NK-92 treated with Interleukin-12 subunit alpha and Interleukin-12 subunit beta, amount 100 ng/mL, for 24 hours (cell line): ENCODE measurements around the gene PRR7.

Experiments
- DNase-seq: peaks from one replicate; lab custom pipeline; 2025; lab: John Stamatoyannopoulos, UW

Gene PRR7

GRCh38 chr5:177423671-177424070 lies 22.9 kb upstream of the PRR7 start:
- DNase-seq: no peak

GRCh38 chr5:177425196-177425800 lies 21.3 kb upstream of the PRR7 start:
- DNase-seq: no peak

DNA sequence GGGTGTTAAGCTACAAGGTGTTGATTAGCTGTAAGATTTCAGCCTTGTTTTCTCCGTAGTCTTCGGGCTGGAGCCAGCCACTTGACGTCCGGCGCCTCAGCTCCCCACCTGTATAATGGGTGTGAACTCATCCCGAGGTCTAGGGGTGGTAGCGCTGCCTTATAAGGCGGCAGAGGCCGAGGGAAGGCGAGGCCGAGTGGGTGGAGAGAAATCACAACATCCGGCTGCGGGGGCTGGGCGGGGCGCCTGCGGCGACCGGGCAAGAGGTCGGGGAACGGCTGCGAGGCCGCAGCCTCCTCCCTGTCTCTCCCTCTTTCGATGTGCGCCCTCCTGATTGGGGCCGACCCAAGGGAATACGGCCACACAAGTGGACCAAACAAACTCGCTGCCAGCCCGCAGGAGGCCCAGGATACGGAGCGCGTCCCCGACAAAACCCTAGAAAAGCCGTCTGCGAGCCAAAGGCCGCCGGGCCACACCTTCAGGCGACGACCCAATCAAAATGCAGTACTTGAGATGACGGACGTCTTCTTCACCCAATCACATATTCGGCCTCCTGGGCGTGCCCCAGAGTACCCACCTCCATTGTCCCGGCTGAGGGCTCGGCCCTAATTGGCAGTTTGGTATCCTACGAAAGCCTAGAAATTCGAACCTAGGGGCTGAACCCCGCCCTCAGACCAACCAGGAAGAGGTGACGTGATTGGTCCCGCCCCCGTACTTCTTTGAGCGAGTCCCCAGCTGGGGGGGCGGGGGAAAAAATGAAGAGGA lies 20.6 kb upstream of the PRR7 start:
- DNase-seq: peak; percentile 99

- DNase-seq: peak; percentile 49
These were observed 19.9 kb upstream of the PRR7 start, which contains the start of gene GRK6 for GRCh38 chr5:177426566-177427210. Gene GRK6, plus strand, starts transcription at chr5:177426676. Its CDS starts 170 bp downstream, at chr5:177426846.

DNA sequence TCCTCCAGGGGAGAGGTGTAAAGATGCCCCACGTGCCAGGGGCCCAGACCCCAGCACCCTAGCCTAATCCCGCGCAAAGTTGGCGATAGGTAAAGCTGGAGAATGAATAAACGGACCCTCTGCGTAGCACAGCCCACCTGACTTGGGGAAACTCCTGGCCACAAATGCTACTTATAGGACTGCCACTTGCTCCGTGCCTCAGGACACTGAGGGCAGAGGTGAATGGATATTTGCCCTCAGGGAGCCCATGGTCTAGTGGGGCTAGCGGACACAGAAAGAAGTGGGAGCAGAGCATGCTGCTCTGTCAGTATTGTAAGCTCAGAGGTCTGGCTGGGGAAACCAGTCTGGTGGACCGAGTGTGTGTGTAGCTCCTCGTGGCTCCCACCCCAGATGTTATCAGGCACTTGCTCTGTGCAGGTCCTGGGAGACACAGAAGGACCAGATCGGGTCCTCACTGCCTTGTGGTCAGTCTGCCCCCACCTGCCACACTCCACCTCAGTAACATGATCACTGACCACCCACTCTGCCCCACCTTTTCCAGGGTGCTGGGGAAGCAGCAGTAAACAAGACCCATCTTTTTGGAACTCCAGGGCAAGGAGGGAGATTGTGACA lies 19.3 kb upstream of the PRR7 start:
- DNase-seq: peak; percentile 29

DNA sequence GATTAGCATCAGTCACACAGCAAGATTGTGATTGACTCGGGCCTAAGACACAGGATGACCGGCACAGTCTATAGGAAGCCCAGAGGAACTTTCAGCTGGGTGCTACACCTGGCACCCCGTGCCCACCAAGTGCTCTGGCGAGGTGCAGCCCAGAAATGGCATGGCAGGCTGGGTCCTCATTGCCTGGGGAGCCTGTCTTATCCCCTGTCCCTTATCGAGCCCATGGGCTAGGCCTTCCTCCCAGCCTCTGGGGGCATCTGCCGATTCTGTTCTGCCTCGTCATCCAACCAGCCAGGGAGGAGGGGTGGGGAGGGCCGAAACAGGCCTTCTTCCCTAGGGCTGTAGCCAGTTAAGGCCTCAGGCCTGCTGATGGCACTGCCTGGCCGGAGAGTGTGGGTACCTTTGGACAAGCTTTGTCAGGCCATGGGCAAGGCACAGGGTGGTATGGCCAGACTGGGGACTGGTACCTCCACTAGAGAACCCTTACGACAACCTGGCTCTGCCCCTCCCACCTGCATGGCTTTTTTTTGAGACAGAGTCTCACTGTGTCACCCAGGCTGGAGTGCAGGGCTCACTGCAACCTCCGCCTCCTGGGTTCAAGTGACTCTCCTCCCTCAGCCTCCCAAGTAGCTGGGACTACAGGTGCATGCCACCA lies 18.6 kb upstream of the PRR7 start:
- DNase-seq: peak; percentile 41

- DNase-seq: no peak
These were observed 17.9 kb upstream of the PRR7 start for GRCh38 chr5:177428574-177429217.

DNA sequence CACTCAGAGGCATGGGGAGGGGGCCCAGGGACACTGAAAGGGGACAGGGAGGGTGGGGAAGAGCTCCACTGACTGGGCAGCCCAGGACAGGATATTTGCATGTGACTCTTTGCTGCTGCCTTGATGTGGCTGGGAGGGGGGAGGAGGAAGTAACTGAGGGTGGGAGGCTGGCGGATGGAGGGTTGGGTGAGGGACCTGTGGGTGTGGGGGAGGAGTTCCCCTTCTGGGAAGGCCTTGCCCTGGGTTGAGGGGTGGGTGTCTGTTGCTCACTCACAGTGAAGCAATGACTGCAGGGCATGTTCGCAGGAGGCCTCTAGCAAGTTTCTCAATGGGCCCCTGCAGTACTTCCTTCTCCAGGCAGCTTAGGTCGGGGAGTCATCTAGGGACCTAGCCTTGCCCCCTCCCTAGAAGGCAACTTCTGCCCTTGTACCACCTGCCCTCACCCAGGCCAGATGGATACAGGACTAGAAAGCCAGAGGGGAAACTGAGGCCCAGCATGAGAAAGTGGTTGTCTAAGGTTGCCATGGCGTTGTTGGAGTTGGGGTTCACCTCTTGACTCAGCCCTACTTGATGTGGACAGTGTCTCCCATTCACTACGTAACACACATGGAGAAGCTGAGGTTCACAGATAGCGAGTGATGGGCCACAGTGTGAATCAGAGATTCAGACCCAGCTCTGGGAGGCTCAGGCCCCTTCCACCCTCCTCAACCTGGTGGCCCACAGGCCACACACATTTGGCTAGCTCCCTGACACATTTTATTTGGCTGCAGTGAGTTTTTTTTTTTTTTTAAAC lies 17.2 kb upstream of the PRR7 start:
- peak; percentile 82 for DNase-seq

GRCh38 chr5:177430140-177430951 lies 16.3 kb upstream of the PRR7 start:
- DNase-seq: no peak

DNA sequence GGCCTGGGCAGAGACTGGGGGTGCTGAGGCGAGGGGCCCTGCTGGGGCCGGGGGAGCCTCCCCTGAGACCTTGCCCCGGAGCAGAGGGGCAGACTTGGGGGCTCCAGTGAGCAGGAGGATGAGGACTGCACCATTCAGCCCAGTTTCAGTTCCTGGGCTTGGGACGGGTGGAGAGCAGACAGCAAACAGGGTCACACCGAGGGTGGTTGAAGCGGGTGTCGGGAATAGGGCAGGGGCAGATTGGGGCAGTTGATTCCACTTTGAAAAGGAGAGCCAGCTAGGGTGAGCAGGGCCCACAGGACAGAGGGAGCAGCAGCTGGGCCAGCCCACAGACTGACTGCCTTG lies 15.7 kb upstream of the PRR7 start:
- no peak for DNase-seq

- peak; percentile 52 for DNase-seq
These were observed 15.1 kb upstream of the PRR7 start for GRCh38 chr5:177431317-177432142.

GRCh38 chr5:177432143-177432838 lies 14.3 kb upstream of the PRR7 start:
- no peak for DNase-seq

- no peak for DNase-seq
These were observed 13.6 kb upstream of the PRR7 start for GRCh38 chr5:177432839-177433657.

GRCh38 chr5:177433658-177434217 lies 12.9 kb upstream of the PRR7 start:
- no peak for DNase-seq

GRCh38 chr5:177434437-177434836 lies 12.2 kb upstream of the PRR7 start:
- no peak for DNase-seq

- DNase-seq: no peak
These were observed 11.5 kb upstream of the PRR7 start for GRCh38 chr5:177434942-177435738.
